ENCODE data around the gene SMIM43. TPM values are rescaled to one million over a fixed set of nuclear protein-coding genes. Genes with fewer than 3 reads are reported as not detected.

SMIM43 gene
- total RNA-seq, 1 experiment from 2014 or later = 1.2 TPM

DNA sequence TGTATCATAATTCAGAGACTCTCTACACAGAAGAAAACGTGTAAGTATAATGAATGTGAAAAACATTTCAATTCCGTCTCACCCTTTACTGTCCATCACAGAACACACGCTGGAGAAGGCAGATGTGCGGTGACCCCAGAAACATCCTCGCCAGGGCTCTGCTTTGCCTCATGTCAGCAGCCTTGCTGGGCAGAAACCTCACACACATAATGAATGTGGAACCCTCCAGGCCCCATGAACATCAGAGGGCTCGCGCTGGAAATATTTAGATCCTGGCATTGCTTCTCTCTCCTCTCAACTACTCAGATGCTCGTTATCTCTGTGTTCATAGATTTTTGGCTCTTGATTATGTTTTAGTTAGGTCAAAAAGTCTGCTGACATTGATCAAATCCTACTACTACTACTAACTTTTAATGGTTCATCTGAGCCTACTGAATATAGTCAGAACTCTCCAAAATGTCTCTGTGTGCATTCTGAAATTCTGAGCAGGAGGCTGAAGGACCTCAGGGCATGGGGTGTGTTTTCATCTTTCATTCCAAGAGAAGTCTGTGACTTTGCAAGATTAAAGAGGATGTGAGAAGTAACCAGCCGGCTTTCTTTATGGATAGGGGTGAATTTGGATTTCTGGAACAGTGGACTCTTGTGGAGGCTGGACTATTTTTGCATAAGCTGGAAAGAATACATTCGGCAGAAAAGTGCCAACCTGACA lies 27.0 kb downstream of the SMIM43 start:
- H3K79me1 ChIP-seq (ENCODE audit: insufficient read depth, low read depth, low read length, poor library complexity, severe bottlenecking) = no peaks in the 10 kb centered on the region
- no peaks in the 10 kb centered on the region for H3K27me3 ChIP-seq (ENCODE audit: insufficient read depth, low read length)
- H4K8ac ChIP-seq (replicated peaks; ENCODE audit: insufficient read length, low read depth, low read length) = no peak overlapping the region
- H3K18ac ChIP-seq (ENCODE audit: insufficient read length, low read depth, low read length) = no peak overlapping the region
- H4K5ac ChIP-seq (ENCODE audit: insufficient read length, low read depth, low read length) = no peak overlapping the region
- no peak overlapping the region for H2AK5ac ChIP-seq (ENCODE audit: insufficient read length, low read length)
- Mint-ChIP-seq H3K27ac (no peak overlapping the region), H3K36me3 (ENCODE audit: insufficient read depth in 1 of 3, low read depth in 3 of 3) (no peaks in the 10 kb centered on the region), H3K4me3 (no peak overlapping the region), H3K4me1 (peaks cover 20% of the 10 kb centered on the region in 2 experiments), H3K27me3 (ENCODE audit: low read depth) (peaks cover 16% of the 10 kb centered on the region), H3K9me3 (no peaks in the 10 kb centered on the region)
- no peak overlapping the region for H4K91ac ChIP-seq (ENCODE audit: insufficient read length, low read depth, low read length)
- H2BK120ac ChIP-seq (ENCODE audit: low read depth, low read length, poor library complexity, severe bottlenecking) = no peak overlapping the region
- H2BK20ac ChIP-seq (ENCODE audit: low read depth, low read length, poor library complexity, severe bottlenecking) = no peak overlapping the region
- H3K4ac ChIP-seq (ENCODE audit: low read depth, low read length) = no peak overlapping the region
- no peak for DNase-seq
- WGBS (ENCODE audit: extremely low coverage, insufficient read length, low lambda C conversion rate) = no CpG with 5 or more reads among the region's 10 CpGs
- H2BK5ac ChIP-seq (ENCODE audit: insufficient read length, low read length) = no peak overlapping the region
- H3K4me2 ChIP-seq (ENCODE audit: insufficient read depth, insufficient read length, low read length) = no peak overlapping the region
- no peak overlapping the region for H3K27ac ChIP-seq (ENCODE audit: insufficient read length, low read depth, low read length)
- no peak overlapping the region for H3T11ph ChIP-seq (ENCODE audit: low read length)
- H4K20me1 ChIP-seq (ENCODE audit: control insufficient read depth, insufficient read depth, insufficient read length) = no peaks in the 10 kb centered on the region
- H3K23ac ChIP-seq (ENCODE audit: insufficient read length, low read depth, low read length) = no peak overlapping the region
- H3K9ac ChIP-seq (ENCODE audit: extremely low read depth, insufficient read length, low read length) = no peak overlapping the region
- no peak overlapping the region for H3K56ac ChIP-seq (ENCODE audit: insufficient read length, low read depth, low read length)
- no peaks in the 10 kb centered on the region for H3K23me2 ChIP-seq (ENCODE audit: insufficient read length, low read depth, low read length, poor library complexity, severe bottlenecking)
- H3K14ac ChIP-seq (ENCODE audit: insufficient read depth, low read length) = no peak overlapping the region
- TF ChIP-seq, protein P1, sequence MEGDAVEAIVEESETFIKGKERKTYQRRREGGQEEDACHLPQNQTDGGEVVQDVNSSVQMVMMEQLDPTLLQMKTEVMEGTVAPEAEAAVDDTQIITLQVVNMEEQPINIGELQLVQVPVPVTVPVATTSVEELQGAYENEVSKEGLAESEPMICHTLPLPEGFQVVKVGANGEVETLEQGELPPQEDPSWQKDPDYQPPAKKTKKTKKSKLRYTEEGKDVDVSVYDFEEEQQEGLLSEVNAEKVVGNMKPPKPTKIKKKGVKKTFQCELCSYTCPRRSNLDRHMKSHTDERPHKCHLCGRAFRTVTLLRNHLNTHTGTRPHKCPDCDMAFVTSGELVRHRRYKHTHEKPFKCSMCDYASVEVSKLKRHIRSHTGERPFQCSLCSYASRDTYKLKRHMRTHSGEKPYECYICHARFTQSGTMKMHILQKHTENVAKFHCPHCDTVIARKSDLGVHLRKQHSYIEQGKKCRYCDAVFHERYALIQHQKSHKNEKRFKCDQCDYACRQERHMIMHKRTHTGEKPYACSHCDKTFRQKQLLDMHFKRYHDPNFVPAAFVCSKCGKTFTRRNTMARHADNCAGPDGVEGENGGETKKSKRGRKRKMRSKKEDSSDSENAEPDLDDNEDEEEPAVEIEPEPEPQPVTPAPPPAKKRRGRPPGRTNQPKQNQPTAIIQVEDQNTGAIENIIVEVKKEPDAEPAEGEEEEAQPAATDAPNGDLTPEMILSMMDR (conservative IDR thresholded peaks at IDR 0.05) = no peak
- no peaks in the 10 kb centered on the region for H3K4me1 ChIP-seq (ENCODE audit: insufficient read depth, low read length)
- H2AFZ ChIP-seq (ENCODE audit: low read length) = no peak overlapping the region
- no peak overlapping the region for H2BK15ac ChIP-seq (ENCODE audit: low read depth, low read length)
- H3K9me3 ChIP-seq (ENCODE audit: control insufficient read depth, low read depth, low read length) = no peaks in the 10 kb centered on the region
- no peak overlapping the region for H2BK12ac ChIP-seq (ENCODE audit: insufficient read length, low read depth, low read length)
- H3K79me2 ChIP-seq (ENCODE audit: insufficient read depth, low read length) = no peaks in the 10 kb centered on the region

All from H9 (cell line).